T-helper 1 cell treated with Interleukin-12 subunit alpha and Interleukin-12 subunit beta and Interleukin-4 antibody, amounts not matched to agents 30 ng/mL and 1 ng/mL, for 36 hours (primary cell): Measurements from ENCODE around the gene EMILIN2. TPM values are rescaled to one million over a fixed set of nuclear protein-coding genes. Genes with fewer than 3 reads are reported as not detected.
"Not testable (repeated sequence)": the region's sequence is repeated elsewhere in the genome, so short reads cannot be mapped to it uniquely, and the experiment has no call there.

ENCODE experiments used
- intact Hi-C: fragments of 100-400 bp; cut with micrococcal nuclease; formaldehyde crosslinking; loops from one replicate; pipeline ENCODE4 v1.15.1; 2024
- total RNA-seq: library from RNA; stranded (reverse); gene quantifications from 2 replicates; pipeline ENCODE4 v1.2.3, GENCODE V29; 2022

EMILIN2 gene
- total RNA-seq, 1 donor from 2014 or later = 25.3 TPM

DNA sequence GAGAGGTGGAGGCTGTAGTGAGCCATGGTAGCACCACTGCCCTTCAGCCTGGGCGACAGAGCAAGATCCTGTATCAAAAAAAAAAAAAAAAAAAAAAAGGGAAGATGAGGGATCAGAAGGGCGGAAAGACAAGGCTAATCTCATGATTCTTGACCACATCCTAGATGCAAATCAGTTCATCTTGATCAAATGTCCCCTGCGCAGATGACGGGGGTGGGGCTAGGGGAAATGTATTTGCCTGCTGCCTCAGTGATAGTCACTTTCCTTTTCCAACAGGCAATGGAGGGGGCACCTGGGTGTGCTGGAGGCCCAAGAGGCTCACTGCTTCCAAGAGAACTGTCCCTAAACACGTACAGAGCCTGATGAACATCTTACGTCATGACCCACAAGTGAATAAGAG is 3.7 kb upstream of the EMILIN2 start:
- intact Hi-C loops = no loop called here

- intact Hi-C loops = loop anchor here (5.0 kb wide), 1 partner anchor 273 kb away; the partner anchor contains the start of genes METTL4 and NDC80
Observed at GRCh38 chr18:2845172-2845571, 1.6 kb upstream of the EMILIN2 start.

- intact Hi-C loops = loop anchor here (2.0 to 5.0 kb wide), 3 partner anchors 35 to 275 kb away; partner anchors contain the start of genes METTL4 and NDC80
Observed at GRCh38 chr18:2847317-2848246, 776 bp downstream of the EMILIN2 start.

- intact Hi-C loops = loop anchor here (2.0 to 5.0 kb wide), 2 partner anchors 34 to 276 kb away; partner anchors contain the start of genes METTL4 and NDC80
Observed at GRCh38 chr18:2848247-2849246, 1.7 kb downstream of the EMILIN2 start.

DNA sequence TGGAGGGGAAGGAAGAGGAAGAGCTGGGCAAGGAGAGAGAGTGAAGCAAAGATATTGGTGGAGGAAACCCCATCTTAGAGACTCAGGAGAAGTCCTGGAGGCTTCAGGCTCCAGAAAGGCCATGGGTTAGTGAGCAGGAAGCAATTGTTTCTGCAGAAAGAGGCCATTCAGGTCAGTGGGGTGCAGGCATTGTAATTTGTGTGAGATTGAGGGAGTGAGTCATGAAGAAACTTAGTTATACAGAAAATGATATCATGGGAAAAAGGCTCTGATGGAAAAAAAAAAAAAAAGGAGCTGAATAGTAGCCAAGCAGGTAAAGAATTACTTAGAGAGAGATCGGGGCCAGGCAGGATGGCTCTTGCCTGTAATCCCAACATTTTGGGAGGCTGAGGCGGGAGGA is 4.0 kb downstream of the EMILIN2 start:
- intact Hi-C loops = no loop called here

DNA sequence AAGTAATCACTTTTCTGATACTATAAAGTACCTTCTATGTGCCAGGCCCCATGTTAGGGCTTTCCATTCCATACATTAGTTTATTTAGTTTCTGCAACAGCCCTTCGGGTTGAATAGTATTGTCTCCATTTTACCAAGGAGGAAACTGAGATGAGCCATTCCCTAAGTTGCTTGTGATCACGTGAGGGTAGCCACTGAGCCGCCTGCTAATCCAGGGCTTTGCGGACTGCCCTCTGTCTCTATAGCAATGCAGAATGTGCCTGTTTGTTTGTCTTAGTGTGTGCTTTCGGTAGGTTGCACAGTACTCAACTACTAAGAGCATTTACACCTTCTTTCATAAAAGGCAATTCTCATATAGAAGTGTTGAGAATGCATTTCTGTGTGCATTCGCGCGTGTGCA is 5.0 kb downstream of the EMILIN2 start:
- intact Hi-C loops = no loop called here

DNA sequence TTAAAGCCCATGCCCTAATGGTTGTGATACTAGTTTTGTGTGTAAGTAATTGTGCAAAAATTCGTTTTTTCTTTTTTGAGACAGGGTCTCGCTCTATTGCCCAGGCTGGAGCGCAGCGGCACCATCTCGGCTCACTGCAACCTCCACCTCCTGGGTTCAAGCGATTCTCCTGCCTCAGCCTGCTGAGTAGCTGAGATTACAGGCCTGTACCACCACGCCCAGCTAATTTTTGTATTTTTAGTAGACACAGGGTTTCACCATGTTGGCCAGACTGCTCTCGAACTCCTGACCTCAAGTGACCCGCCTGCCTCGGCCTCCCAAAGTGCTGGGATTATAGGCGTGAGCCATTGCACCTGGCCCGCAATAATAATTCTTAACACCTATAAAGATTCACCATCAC is 5.7 kb downstream of the EMILIN2 start:
- intact Hi-C loops = not testable (repeated sequence)

- intact Hi-C loops = no loop called here
Observed at GRCh38 chr18:2853173-2853925, 6.5 kb downstream of the EMILIN2 start.

GRCh38 chr18:2853926-2854664 is 7.3 kb downstream of the EMILIN2 start:
- intact Hi-C loops = no loop called here

GRCh38 chr18:2854875-2855274 is 8.1 kb downstream of the EMILIN2 start:
- intact Hi-C loops = no loop called here

DNA sequence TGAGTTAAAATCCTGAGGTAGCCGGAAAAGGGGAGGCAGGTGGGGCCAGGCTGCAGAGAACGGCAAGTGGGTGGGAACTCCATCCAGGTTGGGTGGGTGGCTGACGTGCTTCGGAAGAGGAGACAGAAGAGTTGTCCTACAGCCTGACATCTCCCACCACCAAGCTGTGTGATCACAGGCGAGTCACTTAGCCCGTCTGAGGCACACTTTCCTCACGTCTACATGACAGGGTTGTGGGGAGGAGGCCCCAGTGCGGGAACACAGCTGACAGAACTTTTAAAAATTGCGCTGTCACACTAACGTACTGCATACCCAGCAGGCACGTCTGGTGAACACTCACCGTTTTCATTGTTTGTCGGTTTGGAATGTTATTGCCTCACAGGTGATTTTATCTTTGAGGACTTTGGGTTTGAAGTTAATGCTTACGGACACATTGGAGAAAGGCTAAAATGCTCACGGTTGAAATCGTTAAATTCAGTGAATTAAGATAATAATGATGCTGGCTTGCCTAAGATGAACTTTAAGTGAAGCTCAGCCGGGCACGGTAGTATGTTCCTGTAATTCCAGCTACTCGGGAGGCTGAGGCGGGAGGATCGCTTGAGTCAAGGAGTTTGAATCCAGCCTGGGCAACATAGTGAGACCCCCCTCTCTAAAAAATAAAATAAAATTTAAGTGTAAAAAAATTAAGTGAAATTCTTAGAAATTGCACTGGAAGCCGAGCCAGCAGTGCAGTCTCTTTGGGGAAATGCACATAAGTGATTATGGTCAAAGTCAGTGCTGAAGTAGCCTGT is 8.9 kb downstream of the EMILIN2 start:
- intact Hi-C loops = no loop called here

- intact Hi-C loops = no loop called here
Observed at GRCh38 chr18:2856547-2857170, 9.9 kb downstream of the EMILIN2 start.

- intact Hi-C loops = no loop called here
Observed at GRCh38 chr18:2857491-2858131, 10.8 kb downstream of the EMILIN2 start.

- intact Hi-C loops = not testable (repeated sequence)
Observed at GRCh38 chr18:2860397-2860796, 13.6 kb downstream of the EMILIN2 start.

DNA sequence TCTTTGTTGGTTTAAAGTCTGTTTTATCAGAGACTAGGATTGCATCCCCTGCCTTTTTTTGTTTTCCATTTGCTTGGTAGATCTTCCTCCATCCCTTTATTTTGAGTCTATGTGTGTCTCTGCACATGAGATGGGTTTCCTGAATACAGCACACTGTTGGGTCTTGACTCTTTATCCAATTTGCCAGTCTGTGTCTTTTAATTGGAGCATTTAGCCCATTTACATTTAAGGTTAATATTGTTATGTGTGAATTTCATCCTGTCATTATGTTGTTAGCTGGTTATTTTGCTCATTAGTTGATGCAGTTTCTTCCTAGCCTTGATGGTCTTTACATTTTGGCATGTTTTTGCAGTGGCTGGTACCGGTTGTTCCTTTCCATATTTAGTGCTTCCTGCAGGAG is 17.2 kb downstream of the EMILIN2 start:
- intact Hi-C loops = not testable (repeated sequence)

DNA sequence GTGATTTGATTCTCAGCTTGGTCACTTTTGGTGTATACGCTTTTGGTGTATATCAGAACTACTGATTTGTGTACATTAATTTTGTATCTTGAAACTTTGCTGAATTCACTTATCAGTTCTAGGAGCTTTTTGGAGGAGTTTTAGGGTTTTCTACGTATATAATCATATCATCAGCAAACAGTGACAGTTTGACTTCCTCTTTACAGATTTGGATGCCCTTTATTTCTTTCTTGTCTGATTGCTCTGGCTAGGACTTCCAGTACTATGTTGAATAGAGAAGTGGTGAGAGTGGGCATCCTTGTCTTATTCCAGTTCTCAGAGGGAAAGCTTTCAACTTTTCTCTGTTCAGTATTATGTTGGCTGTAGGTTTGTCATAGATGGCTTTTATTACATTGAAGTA is 19.7 kb downstream of the EMILIN2 start:
- intact Hi-C loops = not testable (repeated sequence)

- intact Hi-C loops = no loop called here
Observed at GRCh38 chr18:2869207-2869606, 22.4 kb downstream of the EMILIN2 start.

- intact Hi-C loops = no loop called here
Observed at GRCh38 chr18:2871111-2871720, 24.4 kb downstream of the EMILIN2 start.
